Middle frontal gyrus (tissue), 1 donor: ENCODE data around the gene CTBP2.
A peak's percentile ranks its signal among the peaks of the same experiment; 100 is the strongest.
"Not testable (repeated sequence)": the region's sequence is repeated elsewhere in the genome, so short reads cannot be mapped to it uniquely, and the experiment has no call there.

Source experiments
- DNase-seq: peaks from one replicate; pipeline ENCODE4 v3.0.0-alpha.2; 2015; ENCODE audit warnings: low spot score; ENCODE audit errors: extremely low spot score

Gene CTBP2

GRCh38 chr10:125066764-125067450 is 93.5 kb downstream of the CTBP2 start:
- no peak for DNase-seq

DNA sequence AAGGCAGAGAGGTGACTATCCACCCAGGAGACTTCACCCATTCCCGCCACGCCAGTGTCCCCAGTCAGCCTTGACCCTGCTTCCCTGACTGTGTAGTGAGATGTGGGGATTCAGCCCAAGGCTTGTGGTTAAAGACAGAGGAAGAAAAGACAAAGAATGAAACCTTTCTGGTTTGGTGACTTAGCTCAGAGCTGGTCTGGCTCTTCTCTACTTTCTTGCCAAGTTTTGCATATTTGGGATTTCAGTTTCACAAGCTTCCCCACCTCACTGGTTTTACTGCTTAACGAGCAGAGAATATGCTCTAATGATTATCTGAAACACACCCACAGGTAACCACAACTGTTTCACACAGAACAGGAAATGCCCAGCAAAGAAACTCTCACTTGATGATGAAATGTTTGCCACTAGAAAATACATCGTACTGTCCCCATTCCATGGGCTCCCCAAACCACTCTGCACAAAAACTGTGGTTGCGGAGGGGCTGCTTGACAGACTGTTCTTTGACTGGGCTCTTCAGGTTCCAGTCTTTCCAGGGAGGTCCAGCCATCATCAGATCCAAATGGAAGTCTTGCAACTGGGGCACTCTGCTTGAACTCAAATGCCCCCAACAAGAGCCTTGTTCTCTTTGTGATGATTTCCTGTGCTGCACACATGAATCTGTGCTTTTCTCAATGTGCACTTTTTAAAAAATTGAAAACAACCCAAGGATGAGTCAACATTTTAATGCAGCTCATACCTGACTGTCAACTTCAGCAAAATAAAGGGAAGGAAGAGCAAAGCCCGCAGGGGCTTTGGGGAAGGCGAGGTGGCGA is 95.5 kb downstream of the CTBP2 start:
- no peak for DNase-seq

DNA sequence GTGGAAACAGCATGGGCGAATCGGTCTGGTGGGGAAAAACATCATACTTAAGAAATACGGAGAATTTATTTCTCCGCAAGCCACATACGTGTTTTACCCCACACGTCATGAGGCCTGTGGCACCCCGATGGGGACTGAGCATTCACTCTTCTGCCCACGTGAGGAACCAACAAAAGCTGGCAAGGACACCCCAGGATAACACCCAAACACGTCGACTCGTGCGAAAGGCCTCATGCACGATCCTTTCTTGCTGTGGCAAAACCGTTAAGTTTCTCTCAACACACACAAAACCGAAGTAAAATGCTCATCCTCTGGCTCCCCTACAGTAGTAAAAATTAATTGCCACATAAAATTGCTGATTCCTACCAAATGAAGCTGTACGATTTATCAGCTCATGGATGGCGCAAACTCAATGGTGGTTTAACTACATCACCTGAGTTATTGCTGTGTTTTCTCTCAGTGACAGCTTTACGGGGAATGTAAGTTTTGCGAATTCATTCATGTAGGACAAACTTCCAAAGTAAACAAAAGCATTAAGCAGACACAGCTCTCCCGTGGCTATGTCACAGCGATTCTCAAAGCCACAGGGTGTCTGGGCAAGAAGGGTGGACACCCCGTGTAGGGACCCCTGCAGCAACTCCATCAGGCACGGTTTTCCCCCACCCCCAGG is 97.0 kb downstream of the CTBP2 start:
- DNase-seq: no peak

- DNase-seq: no peak
These were observed 97.5 kb downstream of the CTBP2 start for GRCh38 chr10:125062914-125063230.

GRCh38 chr10:125062227-125062913 is 98.0 kb downstream of the CTBP2 start:
- DNase-seq: no peak

DNA sequence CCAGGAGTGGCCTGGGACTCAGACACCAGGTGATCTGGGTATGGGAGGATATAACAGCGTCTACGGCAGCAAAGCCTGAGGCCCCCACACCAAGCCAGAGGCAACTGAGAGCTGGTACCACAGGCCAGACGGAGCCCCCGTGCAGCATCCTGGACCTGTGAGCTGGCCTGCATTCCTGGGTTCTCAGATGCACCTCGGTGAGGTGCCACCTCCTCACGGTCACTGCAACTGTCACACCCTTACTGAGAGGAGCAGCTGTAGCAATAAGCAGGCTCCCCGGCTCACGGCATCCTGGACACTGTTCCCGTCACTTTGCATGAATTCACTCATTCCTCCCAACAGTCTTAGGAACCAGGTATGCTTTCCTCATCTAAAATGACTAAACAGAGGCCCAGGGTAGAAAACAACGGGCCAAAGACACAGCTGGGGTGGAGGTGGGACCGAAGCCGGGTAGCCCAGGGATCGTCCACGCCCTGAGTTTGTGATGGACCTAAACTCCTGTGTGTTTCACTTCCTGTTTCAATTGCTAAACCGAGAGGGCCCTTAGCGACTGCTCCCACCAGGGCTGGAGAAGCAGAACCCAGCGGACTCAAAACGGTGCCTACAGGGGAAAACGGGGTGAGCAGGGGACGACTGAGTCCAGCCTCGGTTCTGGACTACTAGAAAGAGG is 98.7 kb downstream of the CTBP2 start:
- DNase-seq: no peak

DNA sequence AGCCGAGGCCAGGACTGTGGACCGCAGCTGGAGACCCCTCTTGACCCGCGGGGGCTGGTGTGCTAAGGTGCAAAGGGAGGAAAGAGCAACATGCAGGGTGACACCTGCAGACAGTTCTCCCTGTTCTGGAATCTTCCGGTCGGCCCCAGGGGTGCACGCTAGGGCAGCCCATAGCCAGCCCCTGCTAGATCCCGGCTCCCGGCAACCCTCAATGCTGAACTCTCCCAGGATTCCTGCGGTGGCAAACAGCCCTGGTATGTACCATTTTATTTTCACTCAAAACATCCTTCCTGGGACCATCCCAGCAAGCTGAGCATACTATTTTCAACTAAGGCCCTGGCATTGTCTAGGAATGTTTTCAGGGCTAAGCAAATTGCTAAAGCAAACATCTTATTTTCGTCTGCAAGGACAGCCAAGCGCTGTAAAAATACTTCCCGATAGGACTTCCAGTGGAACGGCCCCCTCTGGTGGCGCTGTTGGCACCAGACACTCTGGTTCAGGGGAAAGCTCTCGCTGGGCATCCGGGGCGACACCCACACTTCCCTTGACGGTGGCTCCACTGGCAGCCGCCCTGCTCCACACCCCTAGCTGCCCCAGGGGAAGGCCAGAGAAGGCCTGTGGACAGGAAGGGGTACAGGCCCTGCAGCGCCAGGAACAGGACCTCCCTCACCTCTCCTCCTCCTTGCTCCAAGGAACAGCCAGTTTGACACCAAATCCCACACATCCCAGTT is 99.4 kb downstream of the CTBP2 start:
- DNase-seq: peak; percentile 78

DNA sequence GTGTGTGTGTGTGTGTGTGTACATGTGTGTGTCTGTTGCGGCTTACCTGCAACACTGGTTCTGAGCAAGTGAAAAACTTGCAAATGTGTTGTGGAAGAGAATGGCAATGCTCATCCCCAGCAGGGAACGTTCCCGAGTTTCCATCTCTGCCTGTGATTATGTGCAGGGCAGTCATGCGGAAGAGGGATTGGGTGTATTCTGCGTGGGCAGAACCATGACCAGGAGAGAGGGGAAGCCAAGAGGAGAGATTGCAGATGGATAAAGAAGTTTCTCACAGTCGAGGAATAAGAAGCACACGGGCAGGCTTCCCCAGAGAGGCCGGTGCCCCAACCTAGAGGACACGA is 99.9 kb downstream of the CTBP2 start:
- peak; percentile 40 for DNase-seq

DNA sequence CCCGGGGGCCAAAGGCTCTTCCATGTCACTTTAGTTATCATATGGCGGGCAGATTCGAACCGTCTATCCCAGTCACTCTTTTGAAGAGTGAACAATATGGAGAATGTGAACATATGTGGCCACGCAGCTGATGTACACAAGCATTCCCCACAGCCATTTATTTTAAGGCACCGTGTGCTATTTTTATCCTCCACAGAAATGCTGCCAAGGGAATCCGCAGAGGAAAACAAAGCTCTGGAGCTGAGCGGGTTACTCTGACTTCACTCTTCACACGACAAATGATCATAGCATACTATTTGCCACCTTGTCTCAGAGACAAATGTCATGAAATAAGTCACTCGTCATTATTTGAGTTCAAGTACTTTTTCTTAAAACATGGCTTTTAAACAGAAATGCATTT is 100.3 kb downstream of the CTBP2 start:
- DNase-seq: peak; percentile 15

DNA sequence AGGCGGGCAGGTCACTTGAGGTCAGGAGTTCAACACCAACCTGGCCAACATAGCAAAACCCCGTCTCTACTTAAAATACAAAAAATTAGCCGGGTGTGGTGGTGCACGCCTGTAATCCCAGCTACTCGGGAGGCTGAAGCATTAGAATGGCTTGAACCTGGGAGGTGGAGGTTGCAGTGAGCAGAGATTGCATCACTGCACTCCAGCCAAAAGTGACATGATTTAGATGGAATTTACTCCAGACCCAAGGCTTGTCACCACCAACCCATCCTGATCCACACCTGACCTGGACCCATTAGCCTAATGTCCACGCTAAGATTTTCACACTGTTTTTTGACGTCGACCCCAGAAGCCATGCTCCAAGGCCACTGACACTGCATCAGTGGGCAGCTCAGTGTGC is 101.0 kb downstream of the CTBP2 start:
- not testable (repeated sequence) for DNase-seq

GRCh38 chr10:125057158-125058001 is 103.0 kb downstream of the CTBP2 start:
- DNase-seq: peak; percentile 82

GRCh38 chr10:125056161-125057132 is 103.9 kb downstream of the CTBP2 start:
- no peak for DNase-seq

- DNase-seq: no peak
These were observed 104.9 kb downstream of the CTBP2 start for GRCh38 chr10:125055446-125055845.

DNA sequence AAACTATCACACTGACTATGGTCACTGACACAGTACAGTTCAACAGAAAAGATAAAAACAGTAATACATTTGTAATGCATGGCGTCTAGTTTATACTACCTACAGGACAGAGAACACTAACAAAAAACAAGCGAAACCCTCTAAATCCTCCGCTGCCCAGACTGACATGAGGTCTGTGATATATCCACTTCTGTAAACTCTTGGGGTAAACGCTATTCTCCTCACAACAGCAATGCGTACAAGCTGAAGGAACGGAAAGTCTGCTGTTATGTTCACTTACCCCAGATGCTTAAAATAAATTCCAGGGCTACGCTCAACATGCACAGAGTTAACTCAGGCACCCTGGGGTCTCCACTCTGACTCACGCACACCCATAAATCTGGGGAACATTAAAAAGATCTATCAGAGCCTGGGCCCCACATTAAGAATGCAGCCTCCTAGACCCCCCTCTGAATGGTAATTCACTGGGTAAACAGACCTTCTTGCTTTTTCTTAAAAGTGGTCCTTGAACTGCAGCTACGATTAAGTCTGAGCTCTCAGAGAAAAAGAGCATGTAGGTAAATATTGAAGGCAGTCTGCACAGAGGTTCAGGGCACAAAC is 105.6 kb downstream of the CTBP2 start:
- DNase-seq: no peak

DNA sequence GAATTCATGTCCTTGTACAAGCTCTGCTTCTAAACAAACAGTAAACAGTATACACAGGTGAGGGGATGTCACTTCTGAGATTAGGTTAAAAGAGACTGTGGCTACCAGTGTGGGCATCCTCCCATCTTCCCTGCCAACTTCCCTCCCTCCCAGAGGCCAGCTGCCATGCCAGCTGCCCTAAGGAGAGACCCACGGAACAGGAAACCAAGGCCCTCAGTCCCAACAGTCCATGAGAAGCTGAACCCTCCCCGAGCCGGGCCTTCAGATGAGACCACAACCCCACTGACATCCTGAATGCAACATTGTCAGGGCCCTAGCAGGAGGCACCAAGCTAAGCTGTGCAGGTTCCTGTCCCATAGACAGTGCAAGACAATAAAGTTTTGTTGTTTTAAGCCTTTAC is 106.1 kb downstream of the CTBP2 start:
- no peak for DNase-seq

- DNase-seq: no peak
These were observed 108.2 kb downstream of the CTBP2 start for GRCh38 chr10:125052146-125052545.

DNA sequence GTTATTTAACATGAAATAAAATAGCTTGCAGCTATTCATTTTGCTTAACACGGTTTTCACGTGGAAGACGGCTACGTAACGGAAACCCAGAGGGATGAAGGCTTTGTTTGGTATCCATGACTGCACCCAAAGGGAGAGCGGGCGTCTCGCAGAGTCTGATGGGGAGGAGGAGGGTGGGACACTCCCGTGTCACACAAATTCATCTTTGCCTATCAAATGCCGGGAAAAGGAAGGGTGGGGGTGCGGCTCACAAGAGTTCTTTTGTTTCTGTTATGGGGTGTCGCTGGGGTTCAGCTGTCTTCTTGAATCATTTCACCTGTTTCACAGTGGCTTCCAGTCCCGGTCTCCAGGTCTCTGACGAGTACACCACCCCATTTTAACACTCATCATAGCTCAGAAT is 110.0 kb downstream of the CTBP2 start:
- DNase-seq: no peak

DNA sequence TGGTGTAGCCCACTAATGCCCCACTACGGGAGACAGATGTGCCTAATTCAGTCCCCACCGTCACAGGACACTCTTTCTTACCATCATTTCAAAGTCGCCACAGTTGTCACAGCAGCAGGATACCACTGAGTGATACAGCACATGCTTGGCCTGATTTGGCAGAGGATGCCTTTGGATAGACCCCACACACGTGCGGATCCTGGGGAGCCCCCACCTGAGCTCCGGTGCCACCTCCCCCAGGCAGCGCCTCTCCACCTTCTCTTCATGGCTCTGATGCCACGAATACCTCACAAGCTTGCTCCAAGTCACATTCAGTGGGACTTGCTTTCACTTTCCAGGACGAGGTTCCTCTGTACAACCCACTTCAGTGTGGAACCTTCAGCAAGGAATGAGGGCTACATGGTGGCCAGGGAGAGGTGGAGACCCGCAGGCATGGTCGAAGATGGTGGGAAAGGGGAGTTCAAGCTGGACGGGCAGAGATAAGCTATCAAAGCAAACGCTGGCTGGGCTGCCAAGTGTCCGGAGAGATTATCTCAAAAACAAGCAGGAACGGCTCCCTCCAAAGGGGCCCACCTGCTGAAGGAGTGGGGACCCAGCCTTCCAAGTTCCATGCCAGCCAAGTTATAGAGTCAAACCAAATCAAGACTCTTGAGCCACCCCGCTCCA is 111.0 kb downstream of the CTBP2 start:
- no peak for DNase-seq
